ENCODE measurements around the gene GAREM1. TPM values are rescaled to one million over a fixed set of nuclear protein-coding genes. Genes with fewer than 3 reads are reported as not detected.

Gene GAREM1
- total RNA-seq, 5 donors from 2014 or later (not counting 1 experiment from before 2014, with no cell fraction given), result 0.26 to 0.41 (median 0.33) TPM

DNA sequence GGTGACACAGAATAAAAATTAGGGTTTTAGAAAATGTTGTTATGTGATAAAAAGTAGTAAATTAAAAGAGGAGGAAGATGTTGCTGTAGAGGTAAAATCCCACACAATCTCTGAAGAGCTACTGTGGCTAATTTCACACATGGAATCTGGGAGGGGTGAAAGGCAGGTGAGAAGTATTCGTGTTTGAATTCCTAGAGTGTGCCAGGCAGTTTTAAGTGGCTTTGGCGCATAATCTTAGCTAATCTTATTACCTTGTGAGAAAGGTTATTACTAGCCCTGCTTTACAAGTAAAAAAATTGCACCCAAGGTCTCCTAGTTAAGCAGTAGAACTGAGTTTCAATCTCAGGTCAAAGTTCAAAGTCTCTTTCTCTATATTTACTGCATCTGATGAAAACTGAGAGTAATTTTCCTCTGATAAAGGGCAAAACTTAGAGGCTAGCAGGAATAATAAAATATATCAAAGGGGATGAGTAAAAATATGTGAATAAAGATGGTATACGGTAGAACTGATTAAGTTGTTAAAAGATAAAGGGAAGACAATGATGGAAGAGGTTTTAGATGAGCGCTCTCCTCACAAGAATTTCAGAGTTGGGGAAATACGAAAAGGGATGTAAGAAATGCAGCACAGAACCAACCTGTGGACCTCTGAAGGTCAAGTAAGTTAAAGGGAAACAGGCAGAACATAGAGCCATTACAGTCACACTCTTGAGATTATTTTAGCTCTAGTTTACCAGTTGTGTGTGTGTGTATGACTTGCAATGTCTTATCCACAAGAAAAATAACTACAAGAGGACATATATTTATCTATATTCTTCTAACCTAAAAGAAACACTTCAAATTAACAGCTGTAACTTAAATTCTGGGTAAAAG, 34.8 kb downstream of the GAREM1 start:
- WGBS (ENCODE audit: insufficient coverage), result 100% methylated on average over 1 of the region's 5 CpGs
- Histone ChIP-seq H3K27me3 (replicated peaks in 1 of 2; ENCODE audit: control insufficient read depth in 2 of 2, extremely low read depth in 1 of 2, insufficient read depth in 2 of 2, low read length in 1 of 2) (no peaks in the 10 kb centered on the region), H3K4me1 (ENCODE audit: control insufficient read depth in 1 of 2, extremely low read depth in 1 of 2, insufficient read depth in 2 of 2, low read length in 2 of 2) (no peaks in the 10 kb centered on the region), H3K9me3 (no peaks in the 10 kb centered on the region), H3K36me3 (ENCODE audit: control insufficient read depth in 2 of 2, extremely low read depth in 1 of 2, insufficient read depth in 1 of 2, low read length in 1 of 2) (no peaks in the 10 kb centered on the region), H3K27ac (ENCODE audit: low read length) (no peak overlapping the region), H3K4me3 (ENCODE audit: control insufficient read depth in 1 of 2, extremely low read depth in 1 of 2, low read length in 1 of 2) (no peak overlapping the region)
- no peaks in the 10 kb centered on the region for H3K36me3 Mint-ChIP-seq
- ChIA-PET CTCF (no interaction called here), POLR2A (no interaction called here)
- peaks cover 6 to 16% of the 10 kb centered on the region in 2 donors for H3K27me3 Mint-ChIP-seq
- H3K27ac Mint-ChIP-seq, result no peak overlapping the region
- no peak for ATAC-seq (replicated peaks in 1 of 4)
- no peak overlapping the region for H3K4me3 Mint-ChIP-seq
- no peak for DNase-seq
- no peaks in the 10 kb centered on the region for H3K4me1 Mint-ChIP-seq
- peaks cover 2 to 12% (median 10%) of the 10 kb centered on the region in 3 donors for H3K9me3 Mint-ChIP-seq

DNA sequence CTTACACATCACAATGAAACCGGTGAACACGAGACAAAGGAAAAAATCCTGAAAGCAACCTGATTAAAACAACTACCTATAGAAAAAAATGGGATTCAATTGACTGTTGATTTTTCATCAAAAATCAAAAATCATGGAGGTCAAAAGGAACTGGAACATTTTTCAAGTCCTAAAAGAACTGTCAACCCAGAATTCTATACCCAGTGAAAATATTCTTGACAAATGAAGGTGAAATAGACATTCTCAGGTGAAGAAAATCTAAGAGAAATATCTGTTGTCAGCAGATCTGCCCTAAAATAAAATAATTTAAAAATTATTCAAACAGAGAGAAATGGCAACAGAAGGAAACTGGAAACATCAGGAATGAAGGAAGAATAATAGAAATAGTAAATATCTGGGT, 38.9 kb downstream of the GAREM1 start:
- H3K27ac Mint-ChIP-seq, result no peak overlapping the region
- POLR2A ChIA-PET, result no interaction called here
- peaks cover 23 to 28% of the 10 kb centered on the region in 2 donors for H3K27me3 Mint-ChIP-seq

DNA sequence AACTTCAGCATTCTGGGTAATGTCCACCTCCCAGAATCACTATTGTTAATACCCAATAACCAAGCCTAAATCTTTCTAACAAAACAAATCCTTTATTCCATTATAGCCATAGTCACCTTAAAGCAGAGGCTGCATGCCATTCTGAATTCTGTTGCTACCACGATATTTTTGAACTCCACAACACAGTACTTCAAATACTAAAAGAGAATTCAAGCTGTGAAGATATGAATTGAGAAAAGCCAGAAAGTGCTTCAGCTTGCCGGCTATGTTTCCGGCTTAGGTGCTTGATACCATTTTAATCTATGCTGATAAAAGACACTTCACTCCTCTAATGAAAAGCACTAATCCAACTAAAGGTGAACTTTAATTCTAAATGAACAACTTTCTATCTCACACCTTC, 41.3 kb downstream of the GAREM1 start:
- ATAC-seq (replicated peaks in 1 of 4), result no peak

More for the DNA sequence above, 38.9 kb downstream of the GAREM1 start:
- Mint-ChIP-seq H3K9me3 (peaks cover 7 to 24% (median 14%) of the 10 kb centered on the region in 3 donors), H3K4me3 (no peak overlapping the region), H3K4me1 (no peaks in the 10 kb centered on the region), H3K36me3 (no peaks in the 10 kb centered on the region)
- Histone ChIP-seq H3K9me3 (no peaks in the 10 kb centered on the region), H3K36me3 (ENCODE audit: control insufficient read depth in 2 of 2, extremely low read depth in 1 of 2, insufficient read depth in 1 of 2, low read length in 1 of 2) (no peaks in the 10 kb centered on the region), H3K4me3 (ENCODE audit: control insufficient read depth in 1 of 2, extremely low read depth in 1 of 2, low read length in 1 of 2) (no peak overlapping the region), H3K27ac (ENCODE audit: low read length) (no peak overlapping the region), H3K4me1 (ENCODE audit: control insufficient read depth in 1 of 2, extremely low read depth in 1 of 2, insufficient read depth in 2 of 2, low read length in 2 of 2) (no peaks in the 10 kb centered on the region), H3K27me3 (replicated peaks in 1 of 2; ENCODE audit: control insufficient read depth in 2 of 2, extremely low read depth in 1 of 2, insufficient read depth in 2 of 2, low read length in 1 of 2) (no peaks in the 10 kb centered on the region)
- ATAC-seq (replicated peaks in 1 of 4) (no peak), DNase-seq (no peak)
- CTCF ChIA-PET, result no interaction called here
- WGBS (ENCODE audit: insufficient coverage), result no CpG with 5 or more reads among the region's 2 CpGs

DNA sequence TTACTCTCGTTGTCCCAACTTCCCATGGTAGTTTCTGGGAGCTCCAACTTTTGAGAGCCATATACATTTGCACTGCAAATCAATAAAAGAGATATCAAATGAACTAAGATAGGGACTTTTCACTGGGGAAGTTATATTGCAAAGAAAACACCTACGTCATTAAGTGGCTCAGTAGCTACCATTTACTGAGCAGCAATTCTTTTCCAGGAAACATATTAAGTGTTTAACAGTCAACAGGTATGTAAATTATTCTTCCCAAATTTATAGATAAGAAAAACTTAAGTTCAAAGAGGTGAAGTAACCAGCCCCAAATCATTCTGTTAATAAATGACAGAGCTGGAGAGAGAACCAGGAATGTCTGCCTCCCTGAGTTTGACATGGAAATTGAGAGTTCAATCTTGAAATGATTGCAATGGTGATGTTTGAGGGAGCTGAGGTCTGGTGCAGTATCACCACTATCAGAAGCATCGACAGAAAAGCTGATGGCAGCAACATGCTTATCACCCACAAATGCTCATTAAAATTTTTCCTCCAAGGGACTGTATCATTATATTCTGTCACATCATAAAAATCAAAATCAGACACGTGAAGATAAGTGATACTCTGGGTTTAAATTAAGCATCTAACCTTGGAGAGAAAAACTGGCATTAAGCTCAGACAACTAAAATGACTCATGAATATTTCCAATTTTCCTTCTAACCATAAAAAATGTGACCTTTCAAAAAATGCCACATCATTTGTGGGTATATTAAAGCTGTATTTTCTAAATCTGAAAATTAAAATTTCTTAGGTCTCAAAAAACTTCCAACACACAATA, 43.4 kb downstream of the GAREM1 start:
- Histone ChIP-seq H3K4me1 (ENCODE audit: control insufficient read depth in 1 of 2, extremely low read depth in 1 of 2, insufficient read depth in 2 of 2, low read length in 2 of 2) (no peaks in the 10 kb centered on the region), H3K27ac (ENCODE audit: low read length) (no peak overlapping the region), H3K9me3 (no peaks in the 10 kb centered on the region), H3K36me3 (ENCODE audit: control insufficient read depth in 2 of 2, extremely low read depth in 1 of 2, insufficient read depth in 1 of 2, low read length in 1 of 2) (no peaks in the 10 kb centered on the region), H3K27me3 (replicated peaks in 1 of 2; ENCODE audit: control insufficient read depth in 2 of 2, extremely low read depth in 1 of 2, insufficient read depth in 2 of 2, low read length in 1 of 2) (no peaks in the 10 kb centered on the region), H3K4me3 (ENCODE audit: control insufficient read depth in 1 of 2, extremely low read depth in 1 of 2, low read length in 1 of 2) (no peak overlapping the region)
- POLR2A ChIA-PET, result no interaction called here
- H3K4me1 Mint-ChIP-seq, result no peaks in the 10 kb centered on the region
- peaks cover 7 to 17% (median 8%) of the 10 kb centered on the region in 3 donors for H3K9me3 Mint-ChIP-seq
- no peak overlapping the region for H3K4me3 Mint-ChIP-seq
- no CpG with 5 or more reads among the region's 4 CpGs for WGBS (ENCODE audit: insufficient coverage)
- H3K27ac Mint-ChIP-seq, result no peak overlapping the region
- peaks cover 17 to 22% of the 10 kb centered on the region in 2 donors for H3K27me3 Mint-ChIP-seq
- H3K36me3 Mint-ChIP-seq, result no peaks in the 10 kb centered on the region
- CTCF ChIA-PET, result no interaction called here
- DNase-seq (no peak), ATAC-seq (replicated peaks in 1 of 4) (no peak)

More for the DNA sequence above, 41.3 kb downstream of the GAREM1 start:
- Histone ChIP-seq H3K36me3 (ENCODE audit: control insufficient read depth in 2 of 2, extremely low read depth in 1 of 2, insufficient read depth in 1 of 2, low read length in 1 of 2) (no peaks in the 10 kb centered on the region), H3K9me3 (no peaks in the 10 kb centered on the region), H3K27ac (ENCODE audit: low read length) (no peak overlapping the region), H3K4me1 (ENCODE audit: control insufficient read depth in 1 of 2, extremely low read depth in 1 of 2, insufficient read depth in 2 of 2, low read length in 2 of 2) (no peaks in the 10 kb centered on the region), H3K27me3 (replicated peaks in 1 of 2; ENCODE audit: control insufficient read depth in 2 of 2, extremely low read depth in 1 of 2, insufficient read depth in 2 of 2, low read length in 1 of 2) (no peaks in the 10 kb centered on the region), H3K4me3 (ENCODE audit: control insufficient read depth in 1 of 2, extremely low read depth in 1 of 2, low read length in 1 of 2) (no peak overlapping the region)
- no peak overlapping the region for H3K4me3 Mint-ChIP-seq
- H3K27ac Mint-ChIP-seq, result no peak overlapping the region
- H3K4me1 Mint-ChIP-seq, result no peaks in the 10 kb centered on the region
- peaks cover 23 to 28% of the 10 kb centered on the region in 2 donors for H3K27me3 Mint-ChIP-seq
- DNase-seq, result no peak
- no peaks in the 10 kb centered on the region for H3K36me3 Mint-ChIP-seq
- WGBS (ENCODE audit: insufficient coverage), result no CpG with 5 or more reads among the region's 3 CpGs
- peaks cover 7 to 24% (median 14%) of the 10 kb centered on the region in 3 donors for H3K9me3 Mint-ChIP-seq
- CTCF ChIA-PET, result no interaction called here
- POLR2A ChIA-PET, result no interaction called here

DNA sequence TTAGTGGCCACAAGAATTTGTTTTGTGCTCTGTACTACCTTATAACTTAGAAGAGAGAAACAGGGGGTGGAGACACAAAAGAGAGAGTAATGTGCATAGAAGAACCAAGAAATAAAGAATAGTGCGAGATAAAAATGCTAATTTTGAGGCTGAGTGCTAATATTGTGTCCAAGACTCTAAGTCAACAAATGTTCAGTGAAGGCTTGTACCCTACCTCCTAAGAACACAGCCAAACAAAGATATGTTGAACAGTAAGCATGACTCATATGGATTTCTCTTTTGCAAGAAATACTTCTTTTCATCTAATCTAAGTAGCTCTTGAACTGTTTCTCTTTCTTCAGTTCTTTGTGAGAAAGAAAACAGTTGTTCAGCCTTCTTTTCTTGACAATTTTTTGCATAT, 45.2 kb downstream of the GAREM1 start:
- Mint-ChIP-seq H3K27me3 (peaks cover 17 to 24% of the 10 kb centered on the region in 2 donors), H3K36me3 (no peaks in the 10 kb centered on the region), H3K27ac (no peak overlapping the region), H3K4me3 (no peak overlapping the region), H3K9me3 (peaks cover 0 to 10% (median under 1%) of the 10 kb centered on the region in 3 donors), H3K4me1 (no peaks in the 10 kb centered on the region)
- H3K4me3 ChIP-seq (ENCODE audit: control insufficient read depth in 1 of 2, extremely low read depth in 1 of 2, low read length in 1 of 2), result no peak overlapping the region
- H3K36me3 ChIP-seq (ENCODE audit: control insufficient read depth in 2 of 2, extremely low read depth in 1 of 2, insufficient read depth in 1 of 2, low read length in 1 of 2), result no peaks in the 10 kb centered on the region
- no peak overlapping the region for H3K27ac ChIP-seq (ENCODE audit: low read length)
- DNase-seq (no peak), ATAC-seq (replicated peaks in 1 of 4) (no peak)
- ChIA-PET POLR2A (no interaction called here), CTCF (no interaction called here)
- H3K27me3 ChIP-seq (replicated peaks in 1 of 2; ENCODE audit: control insufficient read depth in 2 of 2, extremely low read depth in 1 of 2, insufficient read depth in 2 of 2, low read length in 1 of 2), result no peaks in the 10 kb centered on the region
- H3K4me1 ChIP-seq (ENCODE audit: control insufficient read depth in 1 of 2, extremely low read depth in 1 of 2, insufficient read depth in 2 of 2, low read length in 2 of 2), result no peaks in the 10 kb centered on the region
- WGBS (ENCODE audit: insufficient coverage), result no CpG with 5 or more reads among the region's 1 CpG
- H3K9me3 ChIP-seq, result no peaks in the 10 kb centered on the region

DNA sequence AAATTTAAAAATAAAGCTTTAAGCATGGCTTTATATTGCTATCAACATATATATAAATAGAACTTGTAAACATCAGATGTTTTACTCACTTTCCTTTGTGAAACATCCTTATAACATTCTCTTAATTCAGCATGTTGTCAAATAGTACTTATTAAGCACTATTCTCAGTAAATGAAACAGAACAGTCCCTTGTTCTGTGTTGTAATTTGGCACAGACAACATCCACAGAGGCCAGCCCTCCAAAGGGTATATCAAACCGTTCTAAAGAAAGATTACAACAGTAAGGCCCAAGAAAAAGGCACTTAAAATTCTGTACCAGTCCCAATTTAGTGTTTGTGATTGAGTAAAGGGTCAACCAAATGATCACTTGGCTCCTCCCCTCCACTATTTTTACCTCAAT, 46.0 kb downstream of the GAREM1 start:
- Mint-ChIP-seq H3K9me3 (peaks cover 0 to 7% (median 0%) of the 10 kb centered on the region in 3 donors), H3K4me3 (no peak overlapping the region), H3K36me3 (no peaks in the 10 kb centered on the region), H3K27ac (no peak overlapping the region), H3K4me1 (no peaks in the 10 kb centered on the region), H3K27me3 (peaks cover 14 to 23% of the 10 kb centered on the region in 2 donors)
- no CpG with 5 or more reads among the region's 1 CpG for whole genome bisulfite sequencing (ENCODE audit: insufficient coverage)
- no peak for DNase-seq
- H3K9me3 ChIP-seq, result no peaks in the 10 kb centered on the region
- H3K27ac ChIP-seq (ENCODE audit: low read length), result no peak overlapping the region
- no peaks in the 10 kb centered on the region for H3K36me3 ChIP-seq (ENCODE audit: control insufficient read depth in 2 of 2, extremely low read depth in 1 of 2, insufficient read depth in 1 of 2, low read length in 1 of 2)
- H3K4me1 ChIP-seq (ENCODE audit: control insufficient read depth in 1 of 2, extremely low read depth in 1 of 2, insufficient read depth in 2 of 2, low read length in 2 of 2), result no peaks in the 10 kb centered on the region
- no peak overlapping the region for H3K4me3 ChIP-seq (ENCODE audit: control insufficient read depth in 1 of 2, extremely low read depth in 1 of 2, low read length in 1 of 2)
- ChIA-PET CTCF (no interaction called here), POLR2A (no interaction called here)
- no peaks in the 10 kb centered on the region for H3K27me3 ChIP-seq (replicated peaks in 1 of 2; ENCODE audit: control insufficient read depth in 2 of 2, extremely low read depth in 1 of 2, insufficient read depth in 2 of 2, low read length in 1 of 2)
- no peak for ATAC-seq (replicated peaks in 1 of 4)

Measured in T-cell (primary cell).